Left renal pelvis (tissue), 4 donors: ENCODE measurements around the gene TAS1R2. TPM values are rescaled to one million over a fixed set of nuclear protein-coding genes. Genes with fewer than 3 reads are reported as not detected.
A peak's percentile ranks its signal among the peaks of the same experiment; 100 is the strongest.

Source experiments
- DNase-seq, 4 donors: peaks; one replicate each; pipeline ENCODE4 v3.0.0-alpha.2; 2013; ENCODE audit warnings: low read depth in 4 of 4, low spot score in 3 of 4
- polyA plus RNA-seq, 4 donors: library from polyadenylated mRNA; unstranded; fragments of 120-200 nt; gene quantifications; one replicate each; pipeline ENCODE4 v1.2.1, GENCODE V29; 2013; ENCODE audit not compliant: insufficient read length in 4 of 4

TAS1R2 gene
- polyA plus RNA-seq, 4 donors = not detected

GRCh38 chr1:18828224-18828623, 31.2 kb downstream of the TAS1R2 start:
- no peak for DNase-seq

- no peak for DNase-seq
These were observed 36.0 kb downstream of the TAS1R2 start for GRCh38 chr1:18823438-18823837.

GRCh38 chr1:18820791-18821641, 38.4 kb downstream of the TAS1R2 start:
- peak; percentile 56 to 79 (median 64) for DNase-seq

DNA sequence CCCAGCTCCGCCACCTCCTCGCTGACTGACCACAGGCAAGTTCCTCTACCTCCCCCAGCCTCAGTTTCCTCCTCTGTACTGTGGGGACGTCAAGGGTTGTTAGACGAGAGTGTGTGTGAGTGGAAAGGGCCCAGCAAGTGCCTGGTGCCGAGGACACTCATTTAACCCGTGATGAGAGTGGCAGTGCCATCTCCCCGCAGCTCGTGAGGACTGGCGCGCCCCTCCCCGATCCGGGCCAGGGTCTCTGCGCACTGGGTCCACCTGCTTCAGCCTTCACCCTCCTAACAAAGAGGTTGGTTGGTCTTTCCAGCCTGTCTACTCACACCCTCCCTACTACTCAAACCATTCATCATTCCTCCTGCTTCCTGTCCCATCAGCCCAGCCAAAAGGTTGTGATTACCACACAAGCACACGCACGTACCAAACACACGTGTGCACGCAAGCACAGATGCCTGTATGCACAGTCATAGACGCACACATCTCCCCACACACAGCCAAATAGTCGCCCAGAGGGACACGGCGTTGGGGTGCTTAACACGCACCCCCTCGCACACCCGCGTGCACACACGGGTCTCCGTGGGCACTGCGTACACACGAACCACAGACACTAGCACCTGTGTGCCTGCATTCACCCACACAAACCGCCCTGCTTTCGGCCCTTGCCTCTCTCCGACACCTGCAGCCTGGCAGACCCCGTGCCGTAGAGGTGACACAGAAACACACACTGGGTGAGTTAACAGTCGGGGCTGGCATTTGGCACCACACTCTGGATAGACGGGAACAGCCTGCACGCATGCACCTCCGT, 39.3 kb downstream of the TAS1R2 start:
- no peak for DNase-seq

DNA sequence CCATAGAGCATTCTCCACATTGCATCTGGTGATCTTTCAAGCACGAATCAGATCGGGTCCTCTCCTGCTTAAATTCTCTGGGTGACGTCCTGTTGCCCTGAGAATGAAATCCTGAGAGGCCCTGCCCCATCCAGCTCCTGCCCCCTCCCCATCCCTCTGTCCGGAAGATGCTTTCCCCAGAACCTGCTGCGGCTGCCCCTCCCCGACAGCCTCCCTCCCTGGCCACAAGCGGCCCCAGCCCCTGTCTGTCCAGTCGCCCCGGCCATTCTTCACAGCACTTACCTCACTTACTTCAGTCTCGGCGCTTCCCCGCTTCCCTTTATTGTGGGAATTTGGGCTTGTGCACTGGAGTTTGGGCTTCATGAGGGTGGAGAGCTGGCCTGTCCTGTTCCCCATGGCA, 40.3 kb downstream of the TAS1R2 start:
- DNase-seq = no peak

DNA sequence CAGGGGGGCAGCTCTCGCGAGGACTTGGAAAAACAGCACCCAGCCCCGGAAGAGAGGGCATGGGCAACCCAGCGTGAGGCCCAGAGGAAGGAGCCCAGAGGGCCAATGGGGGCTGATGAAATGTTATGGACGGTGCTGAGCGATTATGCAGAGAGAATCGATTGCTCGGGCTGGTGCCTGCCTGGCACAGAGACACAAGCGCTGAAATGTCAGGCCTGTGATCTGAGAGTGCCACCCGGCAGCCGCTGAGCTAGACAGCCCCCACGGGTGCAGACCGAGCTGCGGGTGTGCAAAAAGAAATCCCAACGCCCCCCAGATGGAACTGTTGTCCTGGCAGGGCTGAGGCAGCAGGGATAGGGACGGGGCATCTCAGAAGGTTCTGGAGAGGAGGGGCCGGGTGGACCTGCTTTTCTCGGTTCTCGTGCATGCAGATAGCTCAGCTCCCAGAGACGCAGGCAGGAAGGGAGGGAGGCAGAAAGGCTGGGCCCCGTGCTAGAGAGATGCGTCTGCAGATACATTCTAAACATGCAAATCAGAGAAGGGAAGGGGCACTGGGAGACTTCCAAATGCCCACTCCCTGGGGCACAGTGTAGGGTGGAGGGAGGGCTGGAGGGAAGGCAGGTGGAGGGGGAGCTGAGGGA, 41.5 kb downstream of the TAS1R2 start:
- no peak for DNase-seq

GRCh38 chr1:18817316-18817715, 42.1 kb downstream of the TAS1R2 start:
- DNase-seq = no peak

DNA sequence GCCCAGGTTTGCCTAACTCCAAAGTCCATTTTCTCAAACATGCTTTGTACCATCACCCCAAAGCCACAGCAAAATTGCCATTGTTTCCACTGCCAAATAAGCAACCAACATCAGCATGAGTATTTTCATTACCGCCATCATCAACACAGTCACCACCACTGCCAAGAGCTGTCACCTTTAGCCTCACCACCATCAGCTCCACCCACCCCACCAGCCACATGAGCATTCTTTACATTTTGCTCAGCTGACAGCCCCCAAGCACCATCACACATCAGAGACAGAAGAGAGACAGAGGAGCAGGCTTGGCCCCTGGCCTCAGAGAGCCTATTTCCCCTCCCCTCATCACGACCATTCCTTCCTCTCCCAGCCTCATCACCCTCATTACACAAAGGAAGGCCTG, 42.7 kb downstream of the TAS1R2 start:
- no peak for DNase-seq

GRCh38 chr1:18814874-18815531, 44.5 kb downstream of the TAS1R2 start:
- no peak for DNase-seq

GRCh38 chr1:18814425-18814824, 45.0 kb downstream of the TAS1R2 start:
- no peak for DNase-seq

GRCh38 chr1:18812453-18812939, 47.0 kb downstream of the TAS1R2 start:
- DNase-seq = no peak

GRCh38 chr1:18811733-18812452, 47.6 kb downstream of the TAS1R2 start:
- DNase-seq = no peak

GRCh38 chr1:18809953-18810899, 49.2 kb downstream of the TAS1R2 start:
- no peak for DNase-seq

GRCh38 chr1:18808550-18808949, 50.9 kb downstream of the TAS1R2 start:
- no peak for DNase-seq

- DNase-seq = no peak
These were observed 52.0 kb downstream of the TAS1R2 start for GRCh38 chr1:18807334-18808063.

- no peak for DNase-seq
These were observed 53.3 kb downstream of the TAS1R2 start for GRCh38 chr1:18805925-18806849.
